ENCODE data around the gene SLC7A7. TPM values are rescaled to one million over a fixed set of nuclear protein-coding genes. Genes with fewer than 3 reads are reported as not detected.
"Not testable (repeated sequence)": the region's sequence is repeated elsewhere in the genome, so short reads cannot be mapped to it uniquely, and the experiment has no call there.

The SLC7A7 gene
- total and polyA plus RNA-seq, 2 donors, result 10.7 to 16.7 TPM

DNA sequence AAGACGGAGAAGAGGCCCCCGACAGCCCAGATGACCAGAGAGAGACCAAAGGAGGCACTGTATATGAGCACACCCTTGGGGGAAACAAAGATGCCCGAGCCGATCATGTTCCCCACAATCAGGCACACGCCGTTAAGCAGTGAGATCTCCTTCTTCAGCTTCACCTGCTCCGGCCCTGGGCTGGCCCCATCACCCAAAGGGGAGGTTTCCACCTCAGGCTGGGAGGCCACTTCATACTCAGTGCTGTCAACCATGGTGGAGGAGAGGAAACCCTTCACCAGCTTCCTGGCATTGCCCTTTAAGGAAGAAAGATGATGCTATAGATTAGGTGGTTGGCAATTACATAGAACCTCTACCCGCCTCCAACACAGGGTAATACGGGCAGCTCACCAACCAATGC lies 2.1 kb downstream of the SLC7A7 start:
- H3K36me3 ChIP-seq (ENCODE audit: control insufficient read depth in 2 of 2, insufficient read depth in 2 of 2, low read length in 1 of 2), result no peaks in the 10 kb centered on the region
- H3K27ac ChIP-seq (ENCODE audit: low read depth in 1 of 2, low read length in 1 of 2), result no peak overlapping the region
- no peak overlapping the region for H3K4me3 ChIP-seq (ENCODE audit: low read length in 2 of 2)
- H3K27me3 ChIP-seq (ENCODE audit: control insufficient read depth in 2 of 2, insufficient read depth in 1 of 2, low read length in 1 of 2), result peaks cover 0 to 3% of the 10 kb centered on the region in 2 donors
- 95% methylated on average over 9 of the region's 9 CpGs for WGBS
- H3K4me1 ChIP-seq (ENCODE audit: control insufficient read depth in 2 of 2, insufficient read depth in 2 of 2, low read length in 2 of 2), result peaks cover 7 to 18% of the 10 kb centered on the region in 2 donors
- H3K9me3 ChIP-seq (ENCODE audit: control insufficient read depth in 2 of 2, insufficient read depth in 1 of 2, low read length in 1 of 2), result no peaks in the 10 kb centered on the region
- DNase-seq (ENCODE audit: low read depth in 6 of 9, low spot score in 9 of 9), result no peak

DNA sequence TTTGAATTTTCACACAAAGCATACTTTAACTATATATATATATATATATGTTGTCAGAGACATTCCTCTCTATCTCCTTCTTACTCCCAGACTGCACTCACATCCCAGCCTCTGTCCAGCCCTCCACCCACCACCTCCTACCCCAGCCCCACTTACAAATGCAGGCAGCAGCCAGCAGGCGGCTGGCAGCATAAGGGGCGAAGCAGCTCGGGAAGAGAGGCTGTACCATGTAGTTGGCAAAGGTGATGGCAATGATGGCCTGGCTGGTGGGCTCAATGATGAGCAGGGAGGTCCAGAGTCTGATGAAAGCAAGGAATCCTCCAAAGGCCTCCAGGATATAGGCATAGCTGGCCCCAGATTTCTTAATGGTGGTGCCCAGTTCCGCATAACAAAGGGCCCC lies 2.5 kb downstream of the SLC7A7 start:
- Histone ChIP-seq H3K4me3 (ENCODE audit: low read length in 2 of 2) (no peak overlapping the region), H3K4me1 (ENCODE audit: control insufficient read depth in 2 of 2, insufficient read depth in 2 of 2, low read length in 2 of 2) (peaks cover 7 to 18% of the 10 kb centered on the region in 2 donors), H3K36me3 (ENCODE audit: control insufficient read depth in 2 of 2, insufficient read depth in 2 of 2, low read length in 1 of 2) (no peaks in the 10 kb centered on the region), H3K9me3 (ENCODE audit: control insufficient read depth in 2 of 2, insufficient read depth in 1 of 2, low read length in 1 of 2) (no peaks in the 10 kb centered on the region), H3K27me3 (ENCODE audit: control insufficient read depth in 2 of 2, insufficient read depth in 1 of 2, low read length in 1 of 2) (peaks cover 0 to 3% of the 10 kb centered on the region in 2 donors), H3K27ac (ENCODE audit: low read depth in 1 of 2, low read length in 1 of 2) (no peak overlapping the region)
- DNase-seq (ENCODE audit: low read depth in 6 of 9, low spot score in 9 of 9), result no peak
- 97% methylated on average over 4 of the region's 4 CpGs for WGBS

DNA sequence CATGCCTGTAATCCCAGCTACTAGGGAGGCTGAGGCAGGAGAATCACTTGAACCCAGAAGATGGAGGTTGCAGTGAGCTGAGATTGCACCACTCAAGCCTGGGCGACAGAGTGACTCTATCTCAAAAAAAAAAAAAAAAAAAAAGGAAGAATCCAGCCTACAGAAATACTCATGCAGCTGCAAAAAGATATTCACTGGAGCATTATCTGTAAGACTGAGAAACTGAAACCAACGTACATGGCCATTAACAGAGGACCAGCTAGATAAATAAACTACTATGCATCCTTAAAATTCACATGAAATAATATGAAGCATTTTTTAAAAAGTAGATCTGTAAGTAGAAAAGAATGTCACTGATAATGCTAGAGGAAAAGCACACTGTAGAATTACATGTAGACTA lies 3.5 kb downstream of the SLC7A7 start:
- H3K4me1 ChIP-seq (ENCODE audit: control insufficient read depth in 2 of 2, insufficient read depth in 2 of 2, low read length in 2 of 2), result peaks cover 7 to 18% of the 10 kb centered on the region in 2 donors
- peaks cover 0 to 3% of the 10 kb centered on the region in 2 donors for H3K27me3 ChIP-seq (ENCODE audit: control insufficient read depth in 2 of 2, insufficient read depth in 1 of 2, low read length in 1 of 2)
- no peaks in the 10 kb centered on the region for H3K9me3 ChIP-seq (ENCODE audit: control insufficient read depth in 2 of 2, insufficient read depth in 1 of 2, low read length in 1 of 2)
- no peak overlapping the region for H3K4me3 ChIP-seq (ENCODE audit: low read length in 2 of 2)
- no peak overlapping the region for H3K27ac ChIP-seq (ENCODE audit: low read depth in 1 of 2, low read length in 1 of 2)
- DNase-seq (ENCODE audit: low read depth in 6 of 9, low spot score in 9 of 9), result no peak
- H3K36me3 ChIP-seq (ENCODE audit: control insufficient read depth in 2 of 2, insufficient read depth in 2 of 2, low read length in 1 of 2), result no peaks in the 10 kb centered on the region
- 71% methylated on average over 2 of the region's 2 CpGs for WGBS

DNA sequence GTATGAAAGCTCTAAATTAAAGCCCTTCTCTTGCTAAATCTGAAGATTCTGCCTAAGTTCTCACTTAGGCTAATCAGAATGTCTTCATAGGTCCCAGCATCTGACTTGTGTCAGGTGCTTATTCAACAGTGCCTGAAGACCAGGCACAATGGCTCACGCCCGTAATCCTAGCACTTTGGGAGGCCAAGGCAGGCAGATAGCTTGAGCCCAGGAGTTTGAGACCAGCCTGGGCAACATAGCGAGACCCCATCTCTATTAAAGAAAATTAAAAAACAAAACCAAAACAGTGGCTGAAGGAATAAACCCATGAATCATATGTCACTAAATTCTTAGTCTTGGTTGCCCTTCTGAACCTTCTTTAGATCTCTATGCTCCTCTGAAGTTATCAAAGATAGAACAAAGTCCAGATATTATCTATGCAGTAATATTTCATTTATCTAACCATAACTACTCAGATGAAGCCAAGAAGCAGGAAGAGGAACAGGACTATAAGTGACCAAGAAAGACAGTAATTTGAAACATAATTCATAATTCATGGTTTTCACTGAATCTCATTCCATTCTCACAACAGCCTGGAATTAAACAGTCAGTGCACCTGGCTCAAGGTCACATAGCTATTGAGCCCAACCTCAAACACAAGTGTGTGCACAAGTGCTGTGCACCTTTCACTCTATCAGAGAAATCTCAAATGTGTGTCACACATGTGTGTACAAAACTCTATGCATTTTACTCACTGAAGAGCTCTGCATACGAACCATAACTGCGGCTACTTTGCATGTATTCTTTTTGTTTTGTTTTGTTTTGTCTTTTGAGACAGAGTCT lies 6.6 kb downstream of the SLC7A7 start:
- Histone ChIP-seq H3K4me3 (ENCODE audit: low read length in 2 of 2) (no peak overlapping the region), H3K9me3 (ENCODE audit: control insufficient read depth in 2 of 2, insufficient read depth in 1 of 2, low read length in 1 of 2) (no peaks in the 10 kb centered on the region), H3K4me1 (ENCODE audit: control insufficient read depth in 2 of 2, insufficient read depth in 2 of 2, low read length in 2 of 2) (peaks cover 0 to 3% of the 10 kb centered on the region in 2 donors), H3K36me3 (ENCODE audit: control insufficient read depth in 2 of 2, insufficient read depth in 2 of 2, low read length in 1 of 2) (no peaks in the 10 kb centered on the region), H3K27ac (ENCODE audit: low read depth in 1 of 2, low read length in 1 of 2) (no peak overlapping the region), H3K27me3 (ENCODE audit: control insufficient read depth in 2 of 2, insufficient read depth in 1 of 2, low read length in 1 of 2) (peaks cover 0 to 3% of the 10 kb centered on the region in 2 donors)
- DNase-seq (ENCODE audit: low read depth in 6 of 9, low spot score in 9 of 9), result no peak
- whole genome bisulfite sequencing, result 96% methylated on average over 5 of the region's 5 CpGs

DNA sequence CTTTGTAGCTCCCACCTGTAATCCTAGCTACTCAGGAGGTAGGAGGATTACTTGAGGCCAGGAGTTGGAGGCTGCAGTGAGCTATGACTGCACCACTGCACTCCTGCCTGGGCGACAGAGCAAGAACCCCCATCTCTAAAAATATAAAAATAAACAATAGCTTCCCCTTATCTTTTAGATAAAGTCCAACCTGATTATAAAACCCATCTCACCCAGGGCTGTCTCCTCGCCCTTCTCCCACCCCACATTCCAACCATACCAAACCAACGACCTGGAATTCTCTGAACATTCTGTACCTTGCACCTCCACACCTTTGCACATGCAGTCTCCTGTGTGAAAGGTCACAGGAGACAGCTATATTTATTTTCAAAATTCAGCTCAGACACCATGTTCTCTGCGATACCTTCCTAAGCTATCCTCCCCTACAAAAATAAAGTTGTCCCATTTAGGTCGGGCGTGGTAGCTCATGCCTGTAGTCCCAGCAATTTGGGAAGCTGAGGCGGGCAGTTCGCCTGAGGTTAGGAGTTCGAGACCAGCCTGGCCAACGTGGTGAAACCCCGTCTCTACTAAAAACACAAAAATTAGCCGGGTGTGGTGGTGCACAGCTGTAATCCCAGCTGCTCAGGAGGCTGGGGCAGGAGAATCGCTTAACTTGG lies 7.7 kb downstream of the SLC7A7 start:
- Histone ChIP-seq H3K4me3 (ENCODE audit: low read length in 2 of 2) (no peak overlapping the region), H3K27me3 (ENCODE audit: control insufficient read depth in 2 of 2, insufficient read depth in 1 of 2, low read length in 1 of 2) (no peaks in the 10 kb centered on the region), H3K36me3 (ENCODE audit: control insufficient read depth in 2 of 2, insufficient read depth in 2 of 2, low read length in 1 of 2) (no peaks in the 10 kb centered on the region), H3K4me1 (ENCODE audit: control insufficient read depth in 2 of 2, insufficient read depth in 2 of 2, low read length in 2 of 2) (peaks cover 0 to 3% of the 10 kb centered on the region in 2 donors), H3K9me3 (ENCODE audit: control insufficient read depth in 2 of 2, insufficient read depth in 1 of 2, low read length in 1 of 2) (no peaks in the 10 kb centered on the region), H3K27ac (ENCODE audit: low read depth in 1 of 2, low read length in 1 of 2) (no peak overlapping the region)
- WGBS, result 93% methylated on average over 13 of the region's 13 CpGs
- no peak for DNase-seq (ENCODE audit: low read depth in 6 of 9, low spot score in 9 of 9)

DNA sequence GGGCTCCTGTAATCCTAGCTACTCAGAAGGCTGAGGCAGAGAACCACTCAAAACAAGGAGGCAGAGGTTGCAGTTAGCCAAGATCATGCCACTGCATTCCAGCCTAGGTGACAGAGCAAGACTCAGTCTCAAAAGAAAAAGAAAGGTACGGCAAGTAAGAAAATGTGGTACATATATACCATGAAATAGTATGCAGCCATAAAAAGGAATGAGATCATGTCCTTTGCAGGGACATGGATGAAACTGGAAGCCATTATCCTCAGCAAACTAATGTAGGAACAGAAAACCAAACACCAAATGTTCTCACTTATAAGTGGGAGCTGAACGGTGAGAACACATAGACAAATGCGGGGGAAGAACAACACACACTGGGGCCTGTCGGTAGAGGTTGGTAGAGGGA lies 10.0 kb downstream of the SLC7A7 start:
- H3K27ac ChIP-seq (ENCODE audit: low read depth in 1 of 2, low read length in 1 of 2); H3K4me3 ChIP-seq (ENCODE audit: low read length in 2 of 2); H3K9me3 ChIP-seq (ENCODE audit: control insufficient read depth in 2 of 2, insufficient read depth in 1 of 2, low read length in 1 of 2); H3K36me3 ChIP-seq (ENCODE audit: control insufficient read depth in 2 of 2, insufficient read depth in 2 of 2, low read length in 1 of 2); H3K27me3 ChIP-seq (ENCODE audit: control insufficient read depth in 2 of 2, insufficient read depth in 1 of 2, low read length in 1 of 2); H3K4me1 ChIP-seq (ENCODE audit: control insufficient read depth in 2 of 2, insufficient read depth in 2 of 2, low read length in 2 of 2); DNase-seq (ENCODE audit: low read depth in 6 of 9, low spot score in 9 of 9): not testable (repeated sequence)
- 85% methylated on average over 4 of the region's 4 CpGs for WGBS

DNA sequence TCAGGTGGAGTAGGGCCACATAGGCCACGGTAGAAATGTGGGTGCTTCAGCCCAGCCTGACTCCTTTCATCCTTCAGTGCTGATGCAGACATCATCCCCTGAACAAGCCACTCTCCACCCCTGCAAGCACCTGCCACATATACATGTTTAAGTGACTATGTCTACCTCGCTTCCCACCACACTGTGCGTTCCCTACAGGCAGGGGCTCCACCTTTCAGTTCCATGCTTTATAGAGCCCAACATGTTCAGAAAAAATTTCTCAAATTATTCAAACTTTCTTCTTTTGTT lies 11.6 kb downstream of the SLC7A7 start:
- WGBS, result 87% methylated on average over 3 of the region's 3 CpGs
- no peak overlapping the region for H3K27ac ChIP-seq (ENCODE audit: low read depth in 1 of 2, low read length in 1 of 2)
- H3K9me3 ChIP-seq (ENCODE audit: control insufficient read depth in 2 of 2, insufficient read depth in 1 of 2, low read length in 1 of 2), result no peaks in the 10 kb centered on the region
- no peaks in the 10 kb centered on the region for H3K4me1 ChIP-seq (ENCODE audit: control insufficient read depth in 2 of 2, insufficient read depth in 2 of 2, low read length in 2 of 2)
- no peaks in the 10 kb centered on the region for H3K27me3 ChIP-seq (ENCODE audit: control insufficient read depth in 2 of 2, insufficient read depth in 1 of 2, low read length in 1 of 2)
- H3K4me3 ChIP-seq (ENCODE audit: low read length in 2 of 2), result no peak overlapping the region
- no peak for DNase-seq (ENCODE audit: low read depth in 6 of 9, low spot score in 9 of 9)
- H3K36me3 ChIP-seq (ENCODE audit: control insufficient read depth in 2 of 2, insufficient read depth in 2 of 2, low read length in 1 of 2), result no peaks in the 10 kb centered on the region

DNA sequence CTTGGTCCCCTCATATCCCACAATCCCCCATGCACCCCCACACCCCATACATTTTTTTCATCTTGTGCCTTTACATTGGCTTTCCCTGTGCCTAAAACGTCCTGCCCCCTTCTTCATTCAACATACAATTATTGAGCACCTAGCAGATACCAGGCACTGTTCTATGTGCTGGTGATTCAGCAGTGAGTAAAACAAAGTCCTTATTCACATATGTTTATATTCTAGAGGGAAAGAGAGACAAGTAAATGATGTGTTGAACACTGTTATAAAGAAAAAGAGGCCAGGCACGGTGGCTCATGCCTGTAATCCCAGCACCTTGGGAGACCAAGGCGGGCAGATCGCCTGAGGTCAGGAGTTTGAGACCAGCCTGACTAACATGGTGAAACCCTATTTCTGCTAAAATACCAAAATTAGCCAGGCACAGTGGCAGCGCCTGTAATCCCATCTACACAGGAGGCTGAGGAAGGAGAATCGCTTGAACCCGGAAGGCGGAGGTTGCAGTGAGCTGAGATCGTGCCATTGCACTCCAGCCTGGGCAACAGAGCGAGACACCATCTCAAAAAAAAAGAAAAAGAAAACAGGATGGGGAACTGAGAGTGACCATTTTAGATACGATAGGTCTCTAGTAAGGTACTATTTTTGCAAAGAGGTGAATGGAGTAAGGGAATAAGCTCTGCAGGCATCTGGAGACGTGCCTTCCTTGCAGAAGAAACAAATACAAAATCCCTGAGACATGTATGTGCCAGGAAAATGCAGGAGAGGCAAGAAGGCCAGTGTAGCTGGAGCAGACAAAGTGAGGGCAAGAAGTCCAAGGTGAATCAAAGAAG lies 12.2 kb downstream of the SLC7A7 start:
- Histone ChIP-seq H3K4me1 (ENCODE audit: control insufficient read depth in 2 of 2, insufficient read depth in 2 of 2, low read length in 2 of 2) (no peaks in the 10 kb centered on the region), H3K27me3 (ENCODE audit: control insufficient read depth in 2 of 2, insufficient read depth in 1 of 2, low read length in 1 of 2) (no peaks in the 10 kb centered on the region), H3K36me3 (ENCODE audit: control insufficient read depth in 2 of 2, insufficient read depth in 2 of 2, low read length in 1 of 2) (no peaks in the 10 kb centered on the region), H3K4me3 (ENCODE audit: low read length in 2 of 2) (no peak overlapping the region), H3K9me3 (ENCODE audit: control insufficient read depth in 2 of 2, insufficient read depth in 1 of 2, low read length in 1 of 2) (no peaks in the 10 kb centered on the region), H3K27ac (ENCODE audit: low read depth in 1 of 2, low read length in 1 of 2) (no peak overlapping the region)
- no peak for DNase-seq (ENCODE audit: low read depth in 6 of 9, low spot score in 9 of 9)
- WGBS, result 93% methylated on average over 12 of the region's 12 CpGs

DNA sequence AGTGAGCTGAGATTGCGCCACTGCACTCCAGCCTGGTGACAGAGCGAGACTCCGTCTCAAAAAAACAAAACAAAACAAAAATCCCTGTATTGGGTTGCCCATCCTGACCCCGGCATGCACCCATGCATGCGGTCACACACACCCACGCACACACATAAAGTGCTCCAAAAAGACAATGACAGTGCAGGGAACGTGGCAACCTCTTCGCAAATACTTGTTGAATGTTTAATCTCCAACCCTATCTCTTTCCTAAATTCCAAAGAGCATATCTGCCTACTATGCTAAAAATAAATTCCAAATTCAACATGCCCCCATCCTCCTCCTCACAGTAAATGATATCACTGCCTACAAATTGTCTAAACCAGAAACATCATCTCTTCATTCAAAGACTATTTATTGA lies 13.5 kb downstream of the SLC7A7 start:
- no peaks in the 10 kb centered on the region for H3K4me1 ChIP-seq (ENCODE audit: control insufficient read depth in 2 of 2, insufficient read depth in 2 of 2, low read length in 2 of 2)
- no peaks in the 10 kb centered on the region for H3K27me3 ChIP-seq (ENCODE audit: control insufficient read depth in 2 of 2, insufficient read depth in 1 of 2, low read length in 1 of 2)
- H3K36me3 ChIP-seq (ENCODE audit: control insufficient read depth in 2 of 2, insufficient read depth in 2 of 2, low read length in 1 of 2), result no peaks in the 10 kb centered on the region
- no peak overlapping the region for H3K4me3 ChIP-seq (ENCODE audit: low read length in 2 of 2)
- no peaks in the 10 kb centered on the region for H3K9me3 ChIP-seq (ENCODE audit: control insufficient read depth in 2 of 2, insufficient read depth in 1 of 2, low read length in 1 of 2)
- 90% methylated on average over 8 of the region's 8 CpGs for WGBS
- no peak overlapping the region for H3K27ac ChIP-seq (ENCODE audit: low read depth in 1 of 2, low read length in 1 of 2)
- no peak for DNase-seq (ENCODE audit: low read depth in 6 of 9, low spot score in 9 of 9)
